Gastrocnemius medialis (tissue), 4 donors: ENCODE measurements around the gene MTCL1.

Experiments used
- CTCF ChIP-seq, 5 experiments: fragments of 450-650 bp in 3 of 5; fragments of 200-600 bp in 2 of 5; sonication (generic) in 2 of 5; IDR thresholded peaks in 4 of 5; conservative IDR thresholded peaks in 1 of 5; 1 replicate in 4 of 5; 2 replicates in 1 of 5; pipeline ENCODE4 v1.5.1; 2016 to 2019; ENCODE audit warnings: antibody characterized with exemption in 5 of 5, mild to moderate bottlenecking in 3 of 5, moderate library complexity in 3 of 5
- POLR2A ChIP-seq, 2 donors: fragments of 450-650 bp; IDR thresholded peaks; one replicate each; pipeline ENCODE4 v1.6.1; 2017; ENCODE audit warnings: antibody characterized with exemption in 2 of 2, mild to moderate bottlenecking in 2 of 2, moderate library complexity in 2 of 2

DNA sequence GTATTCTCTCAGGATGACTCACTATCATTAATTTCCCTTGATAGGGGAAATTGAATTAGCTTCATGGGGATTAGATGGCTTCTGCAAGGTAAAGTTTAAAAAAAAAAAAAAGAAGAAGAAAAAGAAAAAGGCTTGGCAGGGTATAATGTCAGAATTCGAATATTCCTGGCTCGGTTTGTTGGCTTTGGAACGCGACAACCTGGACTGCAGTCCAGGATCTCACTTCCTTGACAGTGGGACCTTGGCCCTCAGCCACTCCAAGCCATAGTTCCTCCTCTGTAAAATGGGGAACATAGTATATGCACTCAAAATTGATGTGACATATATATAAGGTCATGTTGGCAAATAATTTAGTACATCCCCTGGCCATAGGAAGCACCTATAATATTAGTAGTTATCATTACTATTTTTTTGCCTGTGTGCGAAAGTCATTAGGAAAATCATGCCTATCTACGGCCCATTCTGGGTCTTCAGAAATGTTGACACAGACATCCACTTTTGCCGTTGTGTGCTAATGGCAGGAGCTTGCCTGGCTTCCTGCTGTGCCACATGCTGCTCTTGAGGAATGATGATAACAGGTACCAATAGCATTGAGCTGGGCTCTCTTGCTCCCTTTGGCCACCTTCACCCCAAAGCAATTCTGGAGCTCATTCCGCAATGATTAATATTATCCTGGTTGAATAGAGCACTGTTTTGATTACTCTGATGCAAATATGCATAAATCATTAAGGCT is 97.9 kb downstream of the MTCL1 start:
- no peak for TF ChIP-seq CTCF (IDR thresholded peaks at IDR 0.05 in 4 of 5, conservative IDR thresholded peaks at IDR 0.05 in 1 of 5)
- TF ChIP-seq POLR2A (IDR thresholded peaks at IDR 0.05) = no peak
